Uterus (tissue), 2 donors: Measurements from ENCODE around the gene MROH2A.

Experiments
- CTCF ChIP-seq, 4 experiments: fragments of 200-600 bp in 2 of 4; fragments of 450-650 bp in 2 of 4; sonication (generic) in 2 of 4; IDR thresholded peaks; one replicate each; pipeline ENCODE4 v1.5.1; 2016 to 2019; ENCODE audit warnings: antibody characterized with exemption in 4 of 4, mild to moderate bottlenecking in 2 of 4, moderate library complexity in 1 of 4
- POLR2A ChIP-seq, 2 donors: fragments of 450-650 bp; IDR thresholded peaks; one replicate each; pipeline ENCODE4 v1.6.1; 2016; ENCODE audit warnings: antibody characterized with exemption in 2 of 2, mild to moderate bottlenecking in 1 of 2, moderate library complexity in 1 of 2

- TF ChIP-seq CTCF (IDR thresholded peaks at IDR 0.05) (no peak), POLR2A (IDR thresholded peaks at IDR 0.05) (no peak)
Measured at GRCh38 chr2:233855345-233855744, 77.2 kb downstream of the MROH2A start.
